Measurements from ENCODE around the gene CDK1.
"Not testable (repeated sequence)": the region's sequence is repeated elsewhere in the genome, so short reads cannot be mapped to it uniquely, and the experiment has no call there.

The CDK1 gene

GRCh38 chr10:60817398-60817805, 39.1 kb downstream of the CDK1 start:
- DNase-seq (ENCODE audit: low spot score): no peak

- DNase-seq (ENCODE audit: low spot score): no peak
Measured at GRCh38 chr10:60818134-60818770, 40.0 kb downstream of the CDK1 start.

GRCh38 chr10:60819271-60819670, 41.0 kb downstream of the CDK1 start:
- DNase-seq (ENCODE audit: low spot score): no peak

- DNase-seq (ENCODE audit: low spot score): no peak
Measured at GRCh38 chr10:60820093-60820754, 41.9 kb downstream of the CDK1 start.

- no peak for DNase-seq (ENCODE audit: low spot score)
Measured at GRCh38 chr10:60821656-60822055, 43.4 kb downstream of the CDK1 start.

- no peak for DNase-seq (ENCODE audit: low spot score)
Measured at GRCh38 chr10:60822809-60823208, 44.5 kb downstream of the CDK1 start.

GRCh38 chr10:60823324-60823723, 45.0 kb downstream of the CDK1 start:
- DNase-seq (ENCODE audit: low spot score): no peak

GRCh38 chr10:60825520-60825919, 47.2 kb downstream of the CDK1 start:
- DNase-seq (ENCODE audit: low spot score): no peak

GRCh38 chr10:60827791-60828488, 49.7 kb downstream of the CDK1 start:
- DNase-seq (ENCODE audit: low spot score): no peak

- DNase-seq (ENCODE audit: low spot score): no peak
Measured at GRCh38 chr10:60828489-60828852, 50.2 kb downstream of the CDK1 start.

GRCh38 chr10:60832136-60832535, 53.9 kb downstream of the CDK1 start:
- not testable (repeated sequence) for DNase-seq (ENCODE audit: low spot score)

- no peak for DNase-seq (ENCODE audit: low spot score)
Measured at GRCh38 chr10:60834401-60834800, 56.1 kb downstream of the CDK1 start.

GRCh38 chr10:60835049-60835448, 56.8 kb downstream of the CDK1 start:
- DNase-seq (ENCODE audit: low spot score): no peak

- not testable (repeated sequence) for DNase-seq (ENCODE audit: low spot score)
Measured at GRCh38 chr10:60841227-60841626, 62.9 kb downstream of the CDK1 start.

GRCh38 chr10:60842694-60843093, 64.4 kb downstream of the CDK1 start:
- no peak for DNase-seq (ENCODE audit: low spot score)

Measured in LoVo (cell line).